ENCODE results near the gene RPH3AL. TPM values are rescaled to one million over a fixed set of nuclear protein-coding genes. Genes with fewer than 3 reads are reported as not detected.

The RPH3AL gene
- total RNA-seq, 1 donor from 2014 or later, result 6.1 TPM

GRCh38 chr17:364766-365165 is 12.2 kb upstream of the RPH3AL start:
- DNase-seq (ENCODE audit: low read depth) (no peak), FAIRE-seq (no peak)
- Histone ChIP-seq H3K4me3 (ENCODE audit: low read depth, low read length) (no peak overlapping the region), H3K36me3 (ENCODE audit: control insufficient read depth, insufficient read depth, low read length) (no peaks in the 10 kb centered on the region), H3K27me3 (ENCODE audit: control insufficient read depth, insufficient read depth, low read length) (no peaks in the 10 kb centered on the region)
- no peak for TF ChIP-seq CTCF (IDR thresholded peaks at IDR 0.05; ENCODE audit: insufficient read depth, low read length, severe bottlenecking)

GRCh38 chr17:364308-364707 is 11.7 kb upstream of the RPH3AL start:
- Histone ChIP-seq H3K36me3 (ENCODE audit: control insufficient read depth, insufficient read depth, low read length) (no peaks in the 10 kb centered on the region), H3K4me3 (ENCODE audit: low read depth, low read length) (no peak overlapping the region), H3K27me3 (ENCODE audit: control insufficient read depth, insufficient read depth, low read length) (no peaks in the 10 kb centered on the region)
- no peak for TF ChIP-seq CTCF (IDR thresholded peaks at IDR 0.05; ENCODE audit: insufficient read depth, low read length, severe bottlenecking)
- FAIRE-seq (no peak), DNase-seq (ENCODE audit: low read depth) (no peak)

GRCh38 chr17:362721-363120 is 10.1 kb upstream of the RPH3AL start:
- no peak for TF ChIP-seq CTCF (IDR thresholded peaks at IDR 0.05; ENCODE audit: insufficient read depth, low read length, severe bottlenecking)
- Histone ChIP-seq H3K4me3 (ENCODE audit: low read depth, low read length) (no peak overlapping the region), H3K27me3 (ENCODE audit: control insufficient read depth, insufficient read depth, low read length) (no peaks in the 10 kb centered on the region), H3K36me3 (ENCODE audit: control insufficient read depth, insufficient read depth, low read length) (no peaks in the 10 kb centered on the region)
- DNase-seq (ENCODE audit: low read depth) (no peak), FAIRE-seq (no peak)

GRCh38 chr17:360092-360750 is 7.6 kb upstream of the RPH3AL start:
- FAIRE-seq (no peak), DNase-seq (ENCODE audit: low read depth) (no peak)
- Histone ChIP-seq H3K27me3 (ENCODE audit: control insufficient read depth, insufficient read depth, low read length) (no peaks in the 10 kb centered on the region), H3K36me3 (ENCODE audit: control insufficient read depth, insufficient read depth, low read length) (no peaks in the 10 kb centered on the region), H3K4me3 (ENCODE audit: low read depth, low read length) (no peak overlapping the region)
- no peak for TF ChIP-seq CTCF (IDR thresholded peaks at IDR 0.05; ENCODE audit: insufficient read depth, low read length, severe bottlenecking)

GRCh38 chr17:358491-359151 is 6.0 kb upstream of the RPH3AL start:
- H3K4me3 ChIP-seq (ENCODE audit: low read depth, low read length), result no peak overlapping the region
- H3K27me3 ChIP-seq (ENCODE audit: control insufficient read depth, insufficient read depth, low read length), result no peaks in the 10 kb centered on the region
- no peak for TF ChIP-seq CTCF (IDR thresholded peaks at IDR 0.05; ENCODE audit: insufficient read depth, low read length, severe bottlenecking)
- H3K36me3 ChIP-seq (ENCODE audit: control insufficient read depth, insufficient read depth, low read length), result no peaks in the 10 kb centered on the region
- DNase-seq (ENCODE audit: low read depth), result no peak
- no peak for FAIRE-seq

All from bronchial epithelial cell (primary cell).